HL-60 (cell line): Measurements from ENCODE around the gene VWA1.
"Not testable (repeated sequence)": the region's sequence is repeated elsewhere in the genome, so short reads cannot be mapped to it uniquely, and the experiment has no call there.

Experiments used
- POLR2AphosphoS5 ChIP-seq: IDR thresholded peaks from 2 replicates; pipeline ENCODE4 v1.6.1; 2012; ENCODE audit warnings: low read depth
- TF ChIP-seq, protein P1 (sequence below): IDR thresholded peaks from one replicate; pipeline ENCODE4 v1.5.1; 2011; ENCODE audit warnings: low read length, control low read depth, inconsistent platforms; ENCODE audit not compliant: insufficient read depth

DNA sequence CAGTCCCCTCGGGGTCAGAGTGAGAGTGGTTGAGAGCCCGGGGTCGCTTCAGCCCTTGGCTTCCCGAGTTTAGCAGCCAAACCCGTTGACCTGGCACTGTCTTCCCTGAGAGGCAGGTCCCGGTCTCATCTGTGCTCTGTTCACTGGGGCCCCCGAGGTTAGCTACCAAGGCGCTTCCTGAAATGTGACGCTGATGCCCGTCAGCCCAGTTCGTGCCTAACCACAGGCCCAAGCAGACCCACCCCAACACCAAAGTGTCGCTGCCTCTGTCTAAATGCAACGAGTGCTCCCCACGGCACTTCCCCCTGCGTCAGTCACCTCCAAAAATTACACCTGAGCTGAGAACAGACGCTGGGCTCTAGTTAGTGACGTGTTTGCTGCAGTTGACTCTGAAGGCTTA is 40.5 kb downstream of the VWA1 start:
- TF ChIP-seq, protein P1, sequence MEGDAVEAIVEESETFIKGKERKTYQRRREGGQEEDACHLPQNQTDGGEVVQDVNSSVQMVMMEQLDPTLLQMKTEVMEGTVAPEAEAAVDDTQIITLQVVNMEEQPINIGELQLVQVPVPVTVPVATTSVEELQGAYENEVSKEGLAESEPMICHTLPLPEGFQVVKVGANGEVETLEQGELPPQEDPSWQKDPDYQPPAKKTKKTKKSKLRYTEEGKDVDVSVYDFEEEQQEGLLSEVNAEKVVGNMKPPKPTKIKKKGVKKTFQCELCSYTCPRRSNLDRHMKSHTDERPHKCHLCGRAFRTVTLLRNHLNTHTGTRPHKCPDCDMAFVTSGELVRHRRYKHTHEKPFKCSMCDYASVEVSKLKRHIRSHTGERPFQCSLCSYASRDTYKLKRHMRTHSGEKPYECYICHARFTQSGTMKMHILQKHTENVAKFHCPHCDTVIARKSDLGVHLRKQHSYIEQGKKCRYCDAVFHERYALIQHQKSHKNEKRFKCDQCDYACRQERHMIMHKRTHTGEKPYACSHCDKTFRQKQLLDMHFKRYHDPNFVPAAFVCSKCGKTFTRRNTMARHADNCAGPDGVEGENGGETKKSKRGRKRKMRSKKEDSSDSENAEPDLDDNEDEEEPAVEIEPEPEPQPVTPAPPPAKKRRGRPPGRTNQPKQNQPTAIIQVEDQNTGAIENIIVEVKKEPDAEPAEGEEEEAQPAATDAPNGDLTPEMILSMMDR, result not testable (repeated sequence)
- TF ChIP-seq POLR2AphosphoS5, result not testable (repeated sequence)
